ENCODE results near the gene ATG5.

DNA sequence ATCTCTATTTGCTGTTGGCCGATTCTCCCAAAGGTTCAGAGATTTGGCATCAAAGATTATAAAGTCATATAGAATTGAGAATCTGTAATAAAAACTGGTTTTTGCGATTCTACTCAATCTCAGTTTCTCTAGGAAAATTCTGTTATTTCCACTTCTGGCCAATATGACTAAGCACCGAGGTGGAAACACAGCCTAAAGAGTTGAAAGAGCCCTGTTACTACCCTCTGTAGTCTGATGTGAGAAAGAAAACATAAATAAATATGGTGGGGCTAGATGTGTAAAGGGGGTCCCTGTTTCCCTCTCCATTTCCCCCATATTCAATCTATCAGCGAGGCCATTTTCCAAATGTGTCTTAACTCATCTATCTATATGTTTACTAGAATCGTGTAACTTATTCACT is 156.0 kb downstream of the ATG5 start:
- TF ChIP-seq CTCF (IDR thresholded peaks at IDR 0.05; ENCODE audit: insufficient read depth, low read length, poor library complexity, severe bottlenecking) (no peak), EZH2phosphoT487 (conservative IDR thresholded peaks at IDR 0.05; ENCODE audit: low read length) (no peak)

All from SU-DHL-6 (cell line).